Measurements from ENCODE around the gene CHD1.

Gene CHD1

DNA sequence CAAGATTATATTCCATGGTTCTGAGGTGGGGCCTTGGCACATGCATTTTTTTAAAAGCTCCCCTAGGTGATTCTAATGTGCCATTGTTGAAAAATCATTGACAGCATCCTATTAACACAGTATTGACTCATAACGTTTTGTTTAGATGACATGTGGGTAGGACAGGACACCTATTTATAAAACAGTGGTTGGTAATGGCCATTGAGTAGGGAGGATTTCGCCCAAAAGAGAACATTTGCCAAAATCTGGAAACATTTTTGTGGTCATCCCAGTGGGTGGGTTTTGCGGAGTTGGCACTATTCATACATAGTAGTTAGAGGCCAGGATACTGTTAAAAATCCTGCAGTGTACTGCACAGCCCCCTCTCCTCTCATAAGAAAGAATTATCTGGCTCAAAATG is 6.4 kb upstream of the CHD1 start:
- no peak for DNase-seq

DNA sequence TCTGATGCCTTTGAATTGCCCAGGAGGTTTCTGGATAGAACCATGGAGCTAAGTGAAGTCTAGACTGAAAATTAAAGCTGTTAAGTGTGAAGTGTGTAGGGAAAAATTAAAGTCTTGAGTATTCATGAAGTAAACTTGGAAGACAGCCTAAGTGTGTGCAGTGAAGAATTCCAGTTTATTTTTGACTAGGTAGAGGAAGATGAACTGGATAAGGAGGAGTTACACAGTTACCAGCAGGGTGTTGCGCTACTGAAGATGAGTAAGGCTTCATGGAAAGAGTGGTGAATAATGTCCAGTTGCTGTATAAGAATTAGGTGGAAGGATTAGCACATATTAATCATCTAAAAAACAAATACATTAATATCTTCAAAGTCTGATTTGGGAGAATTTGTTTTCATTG is 5.7 kb upstream of the CHD1 start:
- DNase-seq, result no peak

DNA sequence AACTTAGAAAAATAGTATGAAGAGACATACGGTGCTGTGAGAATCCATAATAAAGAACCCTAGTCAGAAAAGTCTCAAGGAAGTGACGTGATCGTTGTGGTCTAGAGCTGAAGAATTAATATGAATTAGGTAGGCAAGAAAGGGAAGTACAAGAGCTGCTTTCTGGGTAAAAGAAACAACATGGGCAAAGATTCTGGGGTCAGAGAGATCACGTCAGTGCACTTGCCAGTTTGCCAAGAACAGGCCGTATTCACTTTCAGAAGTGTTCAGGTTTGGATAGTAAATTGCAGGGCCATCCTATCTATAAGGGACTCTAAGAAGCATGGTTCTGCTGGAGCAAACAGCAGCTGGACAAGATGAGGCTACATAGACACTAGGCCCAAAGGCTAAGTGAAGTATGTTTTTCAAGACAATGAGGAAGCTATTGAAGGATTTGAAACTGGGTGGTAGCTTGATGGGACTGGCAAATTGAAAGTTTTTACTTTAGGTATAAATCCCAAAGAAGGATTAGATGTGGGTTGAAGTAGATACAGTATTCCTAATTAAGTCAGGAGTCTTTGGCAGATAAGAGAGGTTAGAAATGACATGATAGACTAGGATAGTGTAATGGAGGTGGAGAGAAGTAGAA is 4.8 kb upstream of the CHD1 start:
- no peak for DNase-seq

DNA sequence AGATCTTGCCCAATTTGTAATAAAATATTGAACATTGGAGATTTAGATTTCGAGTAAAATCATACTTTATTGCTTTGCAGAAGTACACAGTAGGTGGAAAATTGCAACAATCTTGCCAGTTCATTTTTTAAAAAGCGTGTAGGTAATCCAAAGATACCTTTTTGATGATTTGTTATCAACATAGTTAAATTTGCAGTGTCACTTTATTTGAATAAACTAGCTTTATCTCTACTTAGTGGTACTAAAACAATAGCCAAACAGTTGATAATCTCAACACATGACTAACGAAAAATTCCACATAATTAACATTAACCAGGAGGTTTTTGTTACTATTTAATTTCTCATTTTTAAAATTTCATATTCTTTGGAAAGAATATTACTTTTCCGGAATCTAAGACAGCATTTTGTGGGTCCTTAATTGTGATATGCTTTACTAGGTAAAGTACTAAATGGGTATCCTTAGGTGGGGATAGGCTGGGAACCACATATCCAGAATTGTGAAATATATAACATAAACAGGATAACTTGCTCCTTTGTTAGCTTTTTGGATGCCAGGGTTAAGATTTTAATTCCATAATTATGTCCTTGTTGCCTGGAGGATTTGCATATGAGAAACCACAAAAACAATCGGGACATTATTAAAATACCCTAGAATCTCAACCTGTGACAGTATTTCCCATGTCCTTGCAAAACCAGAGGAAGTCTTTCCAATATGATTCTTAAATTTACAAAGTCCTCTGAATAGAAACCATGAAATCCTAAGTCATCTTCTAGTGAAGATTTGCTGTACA is 2.4 kb upstream of the CHD1 start:
- no peak for DNase-seq

DNA sequence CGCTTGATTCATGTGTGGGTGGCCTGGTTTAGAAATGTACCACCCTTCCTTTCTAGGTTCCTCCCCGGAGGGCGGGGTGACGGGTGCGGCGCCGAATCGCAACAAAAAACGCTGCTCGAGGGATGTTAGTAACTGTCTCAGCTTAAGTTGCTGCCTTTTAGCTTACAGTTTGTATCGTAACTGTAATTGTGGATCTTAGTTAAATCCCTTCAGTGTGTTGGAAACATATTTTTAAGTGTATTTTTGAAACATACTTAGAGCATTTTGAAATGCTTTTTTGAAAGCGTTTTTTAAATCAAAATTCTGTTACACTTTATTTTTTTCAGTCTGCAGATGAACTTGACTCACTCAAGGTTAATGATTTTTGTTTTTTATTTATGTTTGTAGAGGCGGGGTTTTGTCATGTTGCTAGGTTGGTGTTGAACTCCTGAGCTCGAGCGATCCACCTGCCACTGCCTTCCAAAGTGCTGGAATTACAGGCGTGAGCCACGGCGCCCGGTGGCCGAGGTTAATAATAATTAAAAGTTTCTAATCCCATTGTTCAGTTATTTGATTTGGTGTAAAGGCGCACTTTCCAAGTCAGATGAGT is 997 bp upstream of the CHD1 start:
- no peak for DNase-seq

DNA sequence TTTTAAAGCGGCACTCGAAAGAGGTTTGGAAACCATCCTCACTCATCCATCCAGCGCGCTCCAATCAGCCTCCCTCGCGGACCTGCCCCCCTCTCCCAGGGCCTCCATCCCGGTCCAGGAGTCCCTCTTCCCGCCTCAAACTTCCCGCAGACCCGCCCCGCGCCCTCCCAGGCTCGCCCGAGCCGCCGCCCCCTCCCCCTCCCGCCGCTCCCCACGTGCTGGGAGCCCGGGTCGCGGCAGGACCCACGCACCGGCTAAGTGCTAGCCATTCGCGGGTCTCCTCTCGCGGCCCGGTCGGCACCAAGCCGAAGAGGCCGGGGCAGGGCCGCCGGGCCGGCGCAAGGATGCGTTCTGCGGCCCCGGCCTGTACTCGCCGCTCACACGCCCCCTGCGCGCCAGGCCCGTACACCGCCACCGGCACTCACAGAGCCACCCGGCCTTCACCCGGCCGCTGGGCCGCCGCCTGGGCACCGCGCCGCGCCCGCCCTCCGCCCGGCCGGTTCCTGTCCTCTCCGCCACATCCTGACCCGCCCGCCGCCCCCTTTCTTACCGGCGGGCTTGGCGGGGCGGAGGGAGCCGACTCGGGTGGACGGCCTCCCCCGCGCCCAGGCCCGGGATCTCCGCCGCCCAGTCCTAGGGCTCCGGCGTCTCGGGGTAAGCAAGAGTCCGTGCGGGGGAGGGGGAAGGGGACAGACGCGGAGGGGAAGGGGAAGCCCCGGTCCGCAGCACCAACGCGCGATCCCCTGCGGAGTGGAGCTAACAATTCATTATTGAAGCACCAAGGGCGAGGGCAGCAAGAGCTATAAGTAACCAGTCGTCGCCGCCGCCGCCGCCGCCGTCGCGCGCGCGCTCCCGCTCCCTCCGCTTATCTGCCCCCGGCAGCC is 576 bp downstream of the CHD1 start:
- peak; percentile 64 for DNase-seq

DNA sequence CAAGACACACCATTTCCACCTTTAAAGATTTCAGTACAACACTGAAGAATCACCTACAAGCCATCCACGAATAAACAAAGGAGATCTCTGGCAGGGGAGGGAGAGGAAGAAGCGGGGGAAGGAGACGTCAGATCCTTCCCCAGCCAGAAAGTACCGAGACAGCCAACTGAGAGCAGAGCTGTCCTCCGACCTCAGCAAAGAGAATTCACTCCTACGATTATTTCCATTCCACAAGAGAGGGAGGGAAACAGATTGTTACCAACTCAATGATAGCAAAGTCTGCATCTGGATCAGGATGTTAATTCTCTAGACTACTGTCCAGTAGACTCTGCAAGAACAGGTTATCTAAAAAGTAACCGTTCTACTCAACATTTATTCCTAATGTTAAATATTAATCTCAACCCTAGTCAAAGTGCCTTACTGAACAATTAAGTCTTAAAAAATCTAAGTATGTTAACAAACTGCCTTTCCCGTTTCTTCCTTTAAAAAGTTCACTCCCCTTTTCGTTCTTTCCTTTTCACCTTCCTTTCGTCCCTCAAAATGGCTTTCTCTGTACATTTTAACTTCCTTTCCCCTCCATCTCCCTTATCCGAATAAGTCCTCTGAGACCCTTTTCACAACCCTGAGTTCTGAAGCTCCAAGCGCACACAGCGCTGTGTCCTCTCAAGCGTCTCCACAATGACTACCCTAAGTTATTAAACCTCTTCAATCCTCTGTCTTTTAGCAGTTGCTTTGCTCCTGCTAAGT is 1.4 kb downstream of the CHD1 start:
- DNase-seq, result peak; percentile 49

DNA sequence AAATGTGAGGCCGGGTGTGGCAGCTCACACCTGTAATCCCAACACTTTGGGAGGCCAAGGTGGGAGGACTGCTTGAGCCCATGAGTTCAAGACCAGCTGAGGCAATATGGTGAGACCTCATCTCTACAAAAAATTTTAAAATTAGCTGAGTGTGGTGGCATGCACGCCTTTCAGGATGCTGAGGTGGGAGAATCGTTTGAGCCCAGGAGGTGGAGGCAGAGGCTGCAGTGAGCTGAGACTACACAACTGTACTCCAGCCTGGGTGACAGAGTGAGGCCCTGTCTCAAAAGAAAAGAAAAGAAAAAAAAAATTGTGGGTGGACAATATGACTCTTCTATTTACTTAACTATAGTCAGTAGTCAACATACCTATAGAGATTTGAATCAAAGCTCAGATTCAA is 4.8 kb downstream of the CHD1 start:
- DNase-seq, result no peak

DNA sequence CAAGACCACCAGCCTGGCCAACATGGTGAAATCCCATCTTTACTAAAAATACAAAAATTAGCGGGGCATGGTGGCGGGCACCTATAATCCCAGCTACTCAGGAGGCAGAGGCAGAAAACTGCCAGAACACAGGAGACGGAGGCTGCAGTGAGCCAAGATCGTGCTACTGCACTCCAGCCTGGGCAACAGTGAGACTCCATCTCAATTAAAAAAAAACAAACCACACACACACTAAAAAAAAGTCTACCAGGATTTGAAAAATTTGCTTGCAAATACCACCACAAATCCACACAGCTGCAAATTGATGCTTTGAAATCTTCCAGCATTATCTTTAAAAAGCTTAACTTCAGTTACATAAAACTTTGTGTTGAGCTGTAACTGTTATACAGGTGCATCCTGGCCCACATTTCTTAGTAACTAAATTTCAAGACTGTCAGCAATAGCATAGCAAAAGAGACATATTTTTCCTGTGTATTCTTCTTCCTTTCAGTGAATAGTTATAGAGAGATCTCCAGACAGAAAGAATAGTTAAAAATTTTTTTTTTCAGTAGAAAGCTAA is 6.8 kb downstream of the CHD1 start:
- DNase-seq, result no peak

DNA sequence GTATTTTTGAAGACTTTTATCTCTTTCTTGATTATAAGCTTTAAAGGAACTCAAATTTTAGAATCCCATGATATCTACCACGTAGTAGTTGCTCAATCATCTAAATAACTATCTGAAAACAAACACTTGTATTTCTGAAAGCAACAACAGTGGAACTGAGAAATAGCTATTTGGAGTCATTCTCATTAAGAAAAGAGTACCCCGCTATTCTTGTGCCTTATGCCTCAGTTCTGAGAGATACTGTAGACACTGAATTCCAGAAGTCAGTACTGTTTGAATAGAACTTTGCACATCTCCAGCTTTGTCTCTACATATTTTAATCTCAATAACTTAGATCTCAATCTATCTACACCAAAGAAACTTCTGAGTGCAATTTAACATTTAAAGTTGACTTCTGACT is 11.4 kb downstream of the CHD1 start:
- DNase-seq, result no peak

DNA sequence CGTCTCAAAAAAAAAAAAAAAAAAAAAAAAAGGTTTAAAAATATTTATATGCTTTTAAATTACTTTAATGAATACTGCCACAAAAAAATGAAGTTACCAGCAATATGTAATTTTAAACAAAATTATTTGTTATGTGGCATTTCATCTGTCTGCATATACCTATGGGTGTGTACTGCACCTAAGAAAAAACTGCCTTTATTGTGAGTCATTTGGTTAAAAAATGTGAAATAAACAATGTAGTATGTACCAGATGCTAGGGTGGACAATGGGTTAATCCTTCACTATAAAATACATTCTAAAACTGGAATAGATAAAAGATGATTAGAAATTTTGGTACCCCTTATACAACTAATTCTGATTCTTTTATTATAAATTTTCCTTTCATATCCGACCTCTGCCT is 12.3 kb downstream of the CHD1 start:
- no peak for DNase-seq

DNA sequence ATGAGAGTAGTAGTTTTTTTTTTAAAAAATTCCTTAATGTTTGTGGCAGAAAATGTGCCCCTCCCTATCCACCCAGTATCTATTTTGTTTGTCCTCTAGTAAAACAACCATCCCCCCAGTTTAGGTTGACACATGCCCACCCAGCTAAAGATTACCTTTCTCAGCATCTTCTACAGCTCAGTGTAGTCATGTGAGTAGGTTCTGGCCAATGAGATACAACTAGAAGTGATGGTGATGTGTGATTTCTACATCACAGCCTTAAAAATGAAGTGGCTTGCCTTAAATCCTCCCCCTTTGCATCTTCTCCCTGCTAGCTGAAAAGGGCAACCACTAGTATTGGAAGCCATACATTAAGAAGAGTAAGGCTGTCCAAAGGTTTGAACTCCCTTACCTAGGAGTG is 14.9 kb downstream of the CHD1 start:
- no peak for DNase-seq

DNA sequence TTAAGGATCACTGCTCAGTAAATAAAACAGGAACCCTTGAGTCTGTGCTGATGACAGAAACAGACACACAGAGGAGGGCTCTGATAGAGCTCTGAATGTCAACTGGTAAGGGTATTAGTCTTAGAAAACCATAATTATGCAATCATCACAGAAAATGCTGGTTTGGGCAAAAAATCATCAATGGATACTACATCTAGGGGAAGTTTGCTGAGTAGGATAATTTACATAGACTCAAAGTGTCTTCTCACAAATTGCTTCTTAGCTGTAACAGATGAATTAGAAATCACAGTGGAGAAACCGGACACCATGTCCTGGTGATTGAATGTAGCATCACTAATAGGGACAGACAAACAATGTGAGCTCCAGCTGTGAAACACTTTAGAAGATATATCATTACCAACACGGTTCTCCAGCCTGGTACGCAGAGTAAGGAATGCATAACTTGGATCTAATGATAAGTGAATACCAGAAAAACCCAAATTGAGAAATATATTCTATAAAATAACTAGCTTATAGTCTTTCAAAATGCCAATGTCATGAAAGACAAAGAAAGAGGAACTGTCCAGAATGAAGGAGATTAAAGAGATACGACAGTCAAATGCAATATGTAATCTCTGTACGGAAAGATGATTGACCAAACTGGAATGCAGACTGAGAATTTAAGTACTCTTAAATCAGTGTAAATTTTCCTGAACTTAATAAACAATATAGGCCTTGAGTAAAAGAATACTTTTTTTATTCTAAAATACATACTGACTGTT is 17.3 kb downstream of the CHD1 start:
- peak; percentile 20 for DNase-seq

DNA sequence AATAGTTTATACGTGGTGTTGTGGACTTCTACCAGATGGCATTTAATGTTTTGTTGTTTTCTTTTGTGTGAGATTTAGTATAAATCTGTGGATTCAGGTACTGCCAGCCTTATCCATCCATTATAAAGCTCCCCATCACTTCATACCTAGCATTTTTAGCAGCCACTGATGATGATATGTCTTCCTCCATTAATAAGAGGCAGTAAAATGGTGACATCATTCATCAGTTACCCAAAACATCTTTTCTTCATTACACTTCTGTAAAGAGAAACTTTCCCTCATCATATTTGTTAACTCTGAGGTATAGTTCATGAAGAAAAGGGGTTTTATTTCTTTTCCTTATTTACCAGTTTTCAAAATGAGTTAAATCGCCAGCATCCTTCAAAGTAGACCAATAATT is 19.4 kb downstream of the CHD1 start:
- peak; percentile 36 for DNase-seq

DNA sequence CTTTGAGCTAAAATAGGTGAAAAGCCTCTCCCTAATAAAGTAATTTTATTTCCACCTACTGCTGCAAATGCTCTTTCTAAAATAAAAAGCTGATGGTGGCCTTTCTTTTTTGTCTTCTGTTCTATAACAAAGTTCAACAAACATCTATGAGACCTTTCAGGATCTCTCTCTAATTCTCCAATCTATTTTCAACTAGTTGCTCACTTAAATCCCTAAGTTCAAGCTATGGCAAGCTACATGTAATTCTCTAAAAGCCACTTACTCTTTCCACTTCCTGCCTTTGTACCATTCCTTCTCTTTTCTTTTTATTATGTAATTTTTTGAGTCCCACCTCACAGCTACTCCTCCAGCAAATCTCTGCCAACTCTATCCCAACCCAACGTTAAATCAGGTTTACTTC is 20.9 kb downstream of the CHD1 start:
- DNase-seq, result no peak

DNA sequence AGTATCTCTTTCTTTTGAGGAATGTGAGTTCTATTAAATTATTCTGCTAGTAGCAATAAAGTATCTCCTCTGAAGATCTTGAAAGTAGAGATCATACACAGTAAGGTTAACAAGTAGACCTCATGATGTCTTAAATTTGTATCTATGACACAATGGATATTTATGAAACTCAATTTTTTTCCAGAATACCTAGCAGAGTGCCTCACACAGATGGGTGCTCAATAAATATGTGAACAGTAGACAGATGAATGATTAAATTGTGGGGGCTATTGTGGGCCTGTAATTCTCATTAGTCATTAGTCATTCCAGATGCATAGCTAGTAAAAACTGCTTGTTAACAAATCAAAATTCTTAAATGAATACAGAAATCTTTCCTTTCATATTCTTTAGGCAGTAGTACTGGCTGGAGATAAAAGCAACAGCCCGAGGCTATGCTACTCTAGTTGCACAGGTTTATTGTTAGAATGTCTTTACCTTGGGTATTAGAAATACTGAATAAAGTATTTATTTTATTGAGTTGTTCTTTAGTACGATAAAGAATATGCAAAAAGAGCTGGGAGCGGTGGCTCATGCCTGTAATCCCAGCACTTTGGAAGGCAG is 22.0 kb downstream of the CHD1 start:
- DNase-seq, result peak; percentile 23

DNA sequence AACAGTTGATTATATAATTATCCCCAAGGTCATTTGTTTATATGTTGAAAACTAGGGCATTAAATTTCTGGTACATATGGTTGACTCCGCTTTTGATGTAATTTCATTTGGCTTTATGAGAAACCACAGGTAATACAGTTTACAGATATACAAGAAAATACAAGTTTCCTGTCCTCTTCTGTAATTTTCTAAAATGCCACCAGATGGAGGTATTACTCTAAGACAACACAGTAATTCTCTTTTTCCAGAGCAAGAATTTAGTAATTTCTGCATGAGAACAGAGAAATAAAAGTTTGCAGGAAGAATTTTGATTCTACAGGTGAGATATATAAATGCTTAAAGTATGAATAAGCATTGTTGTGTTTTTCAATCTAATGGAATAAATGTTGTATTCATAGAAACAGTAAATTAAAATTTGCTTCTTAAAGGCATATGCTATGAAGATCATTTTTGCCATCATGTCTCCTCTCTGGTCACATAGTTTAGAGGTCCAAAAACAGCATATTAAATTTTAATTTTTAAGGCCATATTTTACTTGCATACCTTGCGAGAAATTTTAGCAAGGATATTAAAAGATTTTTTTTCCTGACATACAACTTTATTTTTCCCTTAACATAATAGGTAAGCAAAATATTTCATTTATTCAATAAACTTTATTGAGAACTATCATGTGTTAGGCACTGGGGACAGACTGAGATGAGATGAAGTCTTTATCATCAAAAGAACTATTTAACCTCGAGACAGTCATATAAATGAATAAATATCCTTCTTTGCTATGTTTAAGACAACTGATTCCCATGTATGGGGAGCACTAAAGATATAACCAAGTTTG is 22.7 kb downstream of the CHD1 start:
- peak; percentile 33 for DNase-seq

DNA sequence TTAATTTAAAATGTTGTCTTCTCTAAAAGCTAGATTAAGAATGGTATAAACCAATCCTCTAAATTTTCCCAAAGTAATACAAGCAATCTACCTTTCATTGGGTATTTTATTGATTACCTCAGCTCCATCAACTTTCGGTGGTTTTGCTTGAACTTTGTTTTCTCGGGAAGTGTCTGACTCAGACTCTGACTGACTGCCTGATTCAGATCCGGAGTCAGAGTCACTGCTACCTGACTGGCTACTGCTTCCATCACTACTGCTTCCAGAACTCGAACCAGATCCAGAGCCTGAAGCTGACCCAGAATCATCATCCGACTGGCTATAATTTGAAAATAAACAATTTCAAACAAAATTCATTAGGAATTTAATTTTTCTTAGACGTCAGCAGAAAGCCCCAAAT is 24.0 kb downstream of the CHD1 start:
- peak; percentile 9 for DNase-seq

DNA sequence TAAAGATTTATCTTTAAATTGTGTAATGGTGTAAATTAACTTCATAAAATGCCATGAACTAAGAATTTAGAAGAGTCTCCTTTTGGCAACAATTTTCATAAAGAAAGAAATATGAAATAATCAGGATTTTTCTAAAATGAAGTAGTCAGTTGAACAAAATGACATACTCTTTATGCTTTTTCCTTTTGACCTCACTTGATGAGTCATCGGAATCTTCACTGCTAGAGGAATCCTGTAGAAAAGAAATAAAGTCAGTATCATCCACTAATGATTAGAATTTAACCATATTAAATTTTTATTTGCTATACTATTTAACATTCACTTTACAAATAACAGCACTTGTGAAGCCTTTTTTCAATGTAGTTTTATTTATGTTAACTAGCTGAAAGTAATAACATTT is 26.1 kb downstream of the CHD1 start:
- DNase-seq, result peak; percentile 47

DNA sequence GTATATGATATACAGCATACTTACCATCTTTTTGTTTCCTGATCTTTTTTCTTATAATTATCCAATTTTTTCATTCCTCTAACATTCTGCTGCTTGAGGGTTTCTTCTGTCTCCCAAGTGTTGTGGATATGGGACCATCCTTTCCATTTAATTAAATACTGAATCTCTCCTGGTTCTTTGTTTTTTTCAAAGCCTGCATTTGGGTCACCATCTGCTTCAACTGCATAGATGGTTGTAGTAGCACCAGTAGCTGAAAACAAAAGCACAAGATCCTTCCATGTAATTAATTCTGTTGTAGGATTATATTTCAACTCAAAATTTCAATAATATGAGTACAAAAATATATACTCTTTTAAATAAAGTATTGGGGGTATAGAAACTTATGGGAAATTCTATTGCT is 29.4 kb downstream of the CHD1 start:
- DNase-seq, result no peak

Data from fibroblast of skin of abdomen (primary cell).